Measurements from ENCODE around the gene TTLL8. TPM values are rescaled to one million over a fixed set of nuclear protein-coding genes. Genes with fewer than 3 reads are reported as not detected.

The TTLL8 gene
- total RNA-seq, 2 experiments from 2014 or later = 0.06 to 0.72 TPM

DNA sequence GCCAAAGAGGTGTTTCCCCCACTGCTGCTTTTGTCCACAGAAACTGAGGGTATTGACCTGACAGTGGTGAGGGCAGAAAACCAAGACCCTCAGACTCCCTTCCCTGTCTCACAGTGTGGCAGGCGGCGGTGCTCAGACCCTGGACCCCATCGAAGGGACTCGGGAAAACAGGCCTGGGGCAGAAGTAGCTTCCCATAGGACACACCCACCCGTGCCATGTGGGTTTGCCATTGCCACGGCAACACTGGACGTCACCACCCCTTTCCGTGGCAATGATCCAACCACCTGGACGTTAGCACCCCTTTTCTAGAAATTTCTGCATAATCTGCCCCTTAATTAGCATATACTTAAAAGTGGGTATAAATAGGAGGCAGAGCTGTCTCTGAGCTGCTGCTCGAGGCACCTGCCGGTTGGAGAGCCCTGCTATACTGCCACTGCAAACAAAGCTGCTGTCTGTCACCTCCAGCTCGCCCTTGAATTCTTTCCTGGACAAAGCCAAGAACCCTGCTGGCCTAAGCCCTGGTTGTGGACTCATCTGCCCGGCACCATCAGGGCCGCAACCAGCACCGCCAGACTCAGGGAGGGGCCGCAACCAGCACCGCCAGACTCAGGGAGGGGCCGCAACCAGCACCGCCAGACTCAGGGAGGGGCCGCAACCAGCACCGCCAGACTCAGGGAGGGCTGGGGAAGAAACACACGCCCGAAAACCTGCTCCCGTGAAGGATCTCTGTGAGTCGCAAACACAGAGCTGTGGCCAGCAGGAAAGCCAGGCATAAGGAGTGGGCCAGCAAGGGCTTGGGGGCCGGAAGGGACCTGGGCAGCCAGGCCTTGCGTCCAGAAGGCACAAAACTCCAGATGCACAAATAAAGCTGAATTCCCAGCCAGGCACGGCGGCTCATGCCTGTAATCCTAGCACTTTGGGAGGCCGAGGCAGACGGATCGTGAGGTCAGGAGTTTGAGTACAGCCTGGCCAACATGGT lies 16.7 kb upstream of the TTLL8 start:
- no peak for DNase-seq (ENCODE audit: low spot score)
- no peaks in the 10 kb centered on the region for H4K20me1 ChIP-seq (ENCODE audit: insufficient read depth, low read length)
- H3K36me3 ChIP-seq (ENCODE audit: insufficient read depth, low read length) = no peaks in the 10 kb centered on the region
- no peak overlapping the region for H3K4me3 ChIP-seq (ENCODE audit: low read depth, low read length, poor library complexity, severe bottlenecking)
- no peaks in the 10 kb centered on the region for H3K9me2 ChIP-seq (ENCODE audit: insufficient read depth, low read length)
- H2AFZ ChIP-seq (ENCODE audit: low read length) = no peak overlapping the region
- peaks cover 26% of the 10 kb centered on the region for H3K4me1 ChIP-seq (ENCODE audit: insufficient read depth, low read length, poor library complexity, severe bottlenecking)
- CTCF ChIA-PET (ENCODE audit: unreplicated experiment) = no interaction called here
- H3K27ac ChIP-seq (ENCODE audit: low read depth, low read length, poor library complexity, severe bottlenecking) = no peak overlapping the region
- H3K79me2 ChIP-seq (ENCODE audit: insufficient read depth, low read depth, low read length) = no peaks in the 10 kb centered on the region
- H3K9me3 ChIP-seq (ENCODE audit: low read length) = no peaks in the 10 kb centered on the region
- POLR2A ChIA-PET = no interaction called here
- no TSS peak for BruUV-seq (replicated peaks)
- TF ChIP-seq EZH2phosphoT487 (IDR thresholded peaks at IDR 0.05; ENCODE audit: borderline replicate concordance, low read depth, low read length) (no peak), CTCF (conservative IDR thresholded peaks at IDR 0.05; ENCODE audit: low read length) (no peak)
- no peak overlapping the region for H3K4me2 ChIP-seq (ENCODE audit: low read length)
- intact Hi-C loops (cut with micrococcal nuclease; ENCODE audit: unreplicated experiment) = no loop called here

- peaks cover 26% of the 10 kb centered on the region for H3K4me1 ChIP-seq (ENCODE audit: insufficient read depth, low read length, poor library complexity, severe bottlenecking)
- H4K20me1 ChIP-seq (ENCODE audit: insufficient read depth, low read length) = no peaks in the 10 kb centered on the region
- ChIA-PET POLR2A (no interaction called here), CTCF (ENCODE audit: unreplicated experiment) (no interaction called here)
- H3K36me3 ChIP-seq (ENCODE audit: insufficient read depth, low read length) = no peaks in the 10 kb centered on the region
- H3K4me2 ChIP-seq (ENCODE audit: low read length) = no peak overlapping the region
- no peak for DNase-seq (ENCODE audit: low spot score)
- H3K9me3 ChIP-seq (ENCODE audit: low read length) = no peaks in the 10 kb centered on the region
- BruUV-seq (replicated peaks) = no TSS peak
- H3K9me2 ChIP-seq (ENCODE audit: insufficient read depth, low read length) = no peaks in the 10 kb centered on the region
- intact Hi-C loops (cut with micrococcal nuclease; ENCODE audit: unreplicated experiment) = no loop called here
- TF ChIP-seq EZH2phosphoT487 (IDR thresholded peaks at IDR 0.05; ENCODE audit: borderline replicate concordance, low read depth, low read length) (no peak), CTCF (conservative IDR thresholded peaks at IDR 0.05; ENCODE audit: low read length) (no peak)
- no peak overlapping the region for H3K4me3 ChIP-seq (ENCODE audit: low read depth, low read length, poor library complexity, severe bottlenecking)
- H3K27ac ChIP-seq (ENCODE audit: low read depth, low read length, poor library complexity, severe bottlenecking) = no peak overlapping the region
- H2AFZ ChIP-seq (ENCODE audit: low read length) = no peak overlapping the region
- no peaks in the 10 kb centered on the region for H3K79me2 ChIP-seq (ENCODE audit: insufficient read depth, low read depth, low read length)
Observed at GRCh38 chr22:50074056-50074455, 16.0 kb upstream of the TTLL8 start.
